Thoracic aorta (tissue), 2 donors: ENCODE measurements around the gene UBALD2. TPM values are rescaled to one million over a fixed set of nuclear protein-coding genes. Genes with fewer than 3 reads are reported as not detected.
A peak's percentile ranks its signal among the peaks of the same experiment; 100 is the strongest.

Experiments used
- ATAC-seq: fragments of 150-250 bp; one replicate; pipeline ENCODE4 v1.8.0; 2017; ENCODE audit warnings: low read depth; ENCODE audit not compliant: insufficient number of reproducible peaks, low FRiP score
- DNase-seq: peaks from one replicate; pipeline ENCODE4 v3.0.0-alpha.2; 2020; ENCODE audit warnings: low spot score
- H3K27ac ChIP-seq, 2 donors: fragments of 200-600 bp; sonication (generic); 1 replicate in 1 of 2; 2 replicates in 1 of 2; pipeline ENCODE4 v1.5.1; 2016; ENCODE audit warnings: mild to moderate bottlenecking in 2 of 2, moderate library complexity in 2 of 2
- H3K27me3 ChIP-seq: fragments of 200-600 bp; sonication (generic); replicated peaks from 2 replicates; pipeline ENCODE4 v1.6.0; 2016; ENCODE audit warnings: mild to moderate bottlenecking; ENCODE audit not compliant: insufficient read depth
- H3K36me3 ChIP-seq: fragments of 200-600 bp; sonication (generic); one replicate; pipeline ENCODE4 v1.5.1; 2016
- H3K4me1 ChIP-seq, 2 donors: fragments of 200-600 bp; sonication (generic); 1 replicate in 1 of 2; 2 replicates in 1 of 2; pipeline versions ENCODE4 v1.5.1 to v1.6.0; 2016; ENCODE audit warnings: low read depth in 2 of 2, mild to moderate bottlenecking in 1 of 2; ENCODE audit not compliant: control insufficient read depth in 1 of 2
- H3K4me3 ChIP-seq: fragments of 200-600 bp; sonication (generic); 2 replicates; pipeline ENCODE4 v1.5.1; 2016; ENCODE audit warnings: mild to moderate bottlenecking
- H3K9me3 ChIP-seq: fragments of 200-600 bp; sonication (generic); 2 replicates; pipeline ENCODE4 v1.5.1; 2016
- total RNA-seq, 2 donors: library from RNA; depleted of rRNA; stranded (reverse); fragments of >200 nt; gene quantifications; one replicate each; pipeline versions ENCODE4 v1.1.0 to v1.2.3, GENCODE V29; 2016
- TF ChIP-seq, protein P1 (sequence below): fragments of 200-600 bp; sonication (generic); IDR thresholded peaks from one replicate; pipeline ENCODE4 v1.5.1; 2019; ENCODE audit warnings: antibody characterized with exemption

Gene UBALD2
- total RNA-seq, 2 donors from 2014 or later: 9.9 to 14.9 TPM

- H3K27ac ChIP-seq: no peak overlapping the region
- DNase-seq (no peak), ATAC-seq (no peak)
- peaks cover 4 to 13% of the 10 kb centered on the region in 2 donors for H3K4me1 ChIP-seq
- H3K4me3 ChIP-seq: no peak overlapping the region
- TF ChIP-seq, protein P1, sequence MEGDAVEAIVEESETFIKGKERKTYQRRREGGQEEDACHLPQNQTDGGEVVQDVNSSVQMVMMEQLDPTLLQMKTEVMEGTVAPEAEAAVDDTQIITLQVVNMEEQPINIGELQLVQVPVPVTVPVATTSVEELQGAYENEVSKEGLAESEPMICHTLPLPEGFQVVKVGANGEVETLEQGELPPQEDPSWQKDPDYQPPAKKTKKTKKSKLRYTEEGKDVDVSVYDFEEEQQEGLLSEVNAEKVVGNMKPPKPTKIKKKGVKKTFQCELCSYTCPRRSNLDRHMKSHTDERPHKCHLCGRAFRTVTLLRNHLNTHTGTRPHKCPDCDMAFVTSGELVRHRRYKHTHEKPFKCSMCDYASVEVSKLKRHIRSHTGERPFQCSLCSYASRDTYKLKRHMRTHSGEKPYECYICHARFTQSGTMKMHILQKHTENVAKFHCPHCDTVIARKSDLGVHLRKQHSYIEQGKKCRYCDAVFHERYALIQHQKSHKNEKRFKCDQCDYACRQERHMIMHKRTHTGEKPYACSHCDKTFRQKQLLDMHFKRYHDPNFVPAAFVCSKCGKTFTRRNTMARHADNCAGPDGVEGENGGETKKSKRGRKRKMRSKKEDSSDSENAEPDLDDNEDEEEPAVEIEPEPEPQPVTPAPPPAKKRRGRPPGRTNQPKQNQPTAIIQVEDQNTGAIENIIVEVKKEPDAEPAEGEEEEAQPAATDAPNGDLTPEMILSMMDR: no peak
- H3K9me3 ChIP-seq: no peaks in the 10 kb centered on the region
- H3K27me3 ChIP-seq: no peaks in the 10 kb centered on the region
- no peaks in the 10 kb centered on the region for H3K36me3 ChIP-seq
Measured at GRCh38 chr17:76260669-76261068, 4.5 kb upstream of the UBALD2 start.

GRCh38 chr17:76261421-76262215 lies 3.5 kb upstream of the UBALD2 start:
- TF ChIP-seq, protein P1: no peak
- Histone ChIP-seq H3K4me1 (peaks cover 7 to 18% of the 10 kb centered on the region in 2 donors), H3K27me3 (no peaks in the 10 kb centered on the region), H3K36me3 (no peaks in the 10 kb centered on the region), H3K4me3 (no peak overlapping the region), H3K27ac (no peak overlapping the region), H3K9me3 (no peaks in the 10 kb centered on the region)
- ATAC-seq (no peak), DNase-seq (no peak)

DNA sequence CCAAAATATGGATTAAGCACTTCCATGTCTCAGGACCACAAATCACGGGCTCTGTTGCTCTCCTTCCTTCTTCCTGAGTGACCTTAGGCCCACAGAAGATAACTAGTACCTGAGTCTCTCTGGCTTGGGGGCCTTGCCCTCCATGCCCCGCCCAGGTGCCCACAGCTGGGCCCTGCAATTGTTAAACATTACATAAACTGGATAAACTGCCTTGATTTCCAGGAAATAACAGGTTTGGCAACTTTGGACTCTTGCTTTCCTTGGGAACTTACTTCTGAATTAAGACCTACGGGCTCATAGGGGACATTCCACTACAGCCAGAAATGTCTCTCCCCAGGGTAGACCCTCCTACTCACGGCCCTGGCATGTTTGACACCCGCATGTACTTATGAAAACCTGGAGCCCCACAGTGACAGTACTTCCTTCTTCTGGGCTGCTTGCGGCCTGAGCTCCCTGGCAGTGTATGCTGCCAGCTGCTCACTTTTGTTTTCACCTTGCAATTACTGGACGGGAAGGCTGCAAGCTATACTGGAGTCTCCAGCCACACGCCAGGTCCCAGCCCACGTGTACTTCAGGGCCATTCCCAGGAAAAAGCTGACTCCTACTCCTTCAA lies 2.3 kb upstream of the UBALD2 start:
- TF ChIP-seq, protein P1: no peak
- no peak for DNase-seq
- Histone ChIP-seq H3K27ac (peak overlapping the region in 1 of 2 donors; percentile 24), H3K4me1 (peaks cover 18 to 30% of the 10 kb centered on the region in 2 donors), H3K27me3 (no peaks in the 10 kb centered on the region), H3K4me3 (no peak overlapping the region), H3K36me3 (no peaks in the 10 kb centered on the region), H3K9me3 (no peaks in the 10 kb centered on the region)
- ATAC-seq: no peak

DNA sequence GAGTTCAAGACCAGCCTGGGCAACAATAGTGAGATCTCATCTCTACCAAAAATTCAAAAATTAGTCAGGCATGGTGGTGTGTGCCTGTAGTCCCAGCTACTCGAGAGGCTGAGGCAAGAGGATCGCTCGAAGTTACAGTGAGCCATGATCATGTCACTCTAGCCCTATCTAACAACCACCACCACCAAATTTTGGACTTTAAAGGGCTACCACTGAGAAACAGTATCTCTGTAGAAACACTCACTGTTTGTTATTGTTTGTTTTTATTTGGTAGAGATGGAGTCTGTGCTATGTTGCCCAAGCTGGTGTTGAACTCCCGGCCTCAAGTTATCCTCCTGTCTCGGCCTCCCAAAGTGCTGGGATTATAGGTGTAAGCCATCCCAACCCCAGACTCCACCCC lies 1.3 kb upstream of the UBALD2 start:
- peak overlapping the region; percentile 83 to 92 for H3K27ac ChIP-seq
- H3K4me1 ChIP-seq: peaks cover 26 to 41% of the 10 kb centered on the region in 2 donors
- H3K4me3 ChIP-seq: peak overlapping the region; percentile 66
- H3K9me3 ChIP-seq: no peaks in the 10 kb centered on the region
- no peaks in the 10 kb centered on the region for H3K27me3 ChIP-seq
- DNase-seq (no peak), ATAC-seq (no peak)
- TF ChIP-seq, protein P1: no peak
- no peaks in the 10 kb centered on the region for H3K36me3 ChIP-seq

DNA sequence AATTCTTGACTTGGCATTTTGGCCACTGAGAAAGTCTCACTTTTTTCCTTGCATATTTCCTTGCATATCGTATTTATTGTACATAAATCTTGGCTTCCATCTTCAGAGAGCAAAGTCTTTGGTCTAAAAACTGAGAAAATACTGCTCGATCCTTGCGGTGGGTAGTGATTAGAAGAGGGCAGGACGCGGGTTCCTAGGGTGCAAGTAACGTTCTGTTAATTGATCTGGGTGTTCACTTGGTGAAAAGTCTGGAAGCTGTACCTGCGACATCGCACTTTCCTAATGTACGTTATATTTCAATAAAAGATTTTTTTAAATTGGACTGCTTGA lies 758 bp upstream of the UBALD2 start:
- H3K4me3 ChIP-seq: peak overlapping the region; percentile 66
- ATAC-seq (no peak), DNase-seq (no peak)
- H3K27ac ChIP-seq: peak overlapping the region; percentile 83 to 92
- peaks cover 30 to 46% of the 10 kb centered on the region in 2 donors for H3K4me1 ChIP-seq
- TF ChIP-seq, protein P1: no peak
- no peaks in the 10 kb centered on the region for H3K36me3 ChIP-seq
- no peaks in the 10 kb centered on the region for H3K27me3 ChIP-seq
- no peaks in the 10 kb centered on the region for H3K9me3 ChIP-seq
